ENCODE measurements around the gene CCDC59. TPM values are rescaled to one million over a fixed set of nuclear protein-coding genes. Genes with fewer than 3 reads are reported as not detected.

CCDC59 gene
- total RNA-seq, 4 donors from 2014 or later = 45.2 to 97.7 (median 66.1) TPM

DNA sequence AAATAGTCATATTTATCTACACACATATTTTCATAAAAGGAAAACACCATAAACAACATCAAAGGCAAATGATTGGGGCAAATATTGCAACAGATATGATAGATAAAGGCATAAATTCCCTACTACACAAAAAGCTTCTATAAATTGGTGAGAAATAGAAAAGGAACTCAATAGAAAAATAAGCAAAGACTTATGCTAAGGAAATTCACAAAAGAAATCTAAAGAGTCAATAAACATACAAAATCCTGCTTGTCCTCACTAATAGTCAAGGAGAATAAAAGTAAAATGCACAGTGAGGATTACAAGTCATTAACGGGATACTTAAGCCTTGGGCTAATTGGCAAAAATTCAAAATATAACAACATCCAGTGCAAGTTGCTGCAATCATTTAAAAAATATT lies 30.3 kb downstream of the CCDC59 start:
- intact Hi-C loops (cut with DNase I; ENCODE audit: low total_unique reads) = loop anchor here (10.0 kb wide), 1 partner anchor 673 kb away; no protein-coding TSS in a partner anchor
- 22 to 30% methylated on average over 1 of the region's 1 CpG for WGBS, 2 donors
- DNase-seq (ENCODE audit: low spot score in 2 of 2) = no peak
- TF ChIP-seq, protein P1, sequence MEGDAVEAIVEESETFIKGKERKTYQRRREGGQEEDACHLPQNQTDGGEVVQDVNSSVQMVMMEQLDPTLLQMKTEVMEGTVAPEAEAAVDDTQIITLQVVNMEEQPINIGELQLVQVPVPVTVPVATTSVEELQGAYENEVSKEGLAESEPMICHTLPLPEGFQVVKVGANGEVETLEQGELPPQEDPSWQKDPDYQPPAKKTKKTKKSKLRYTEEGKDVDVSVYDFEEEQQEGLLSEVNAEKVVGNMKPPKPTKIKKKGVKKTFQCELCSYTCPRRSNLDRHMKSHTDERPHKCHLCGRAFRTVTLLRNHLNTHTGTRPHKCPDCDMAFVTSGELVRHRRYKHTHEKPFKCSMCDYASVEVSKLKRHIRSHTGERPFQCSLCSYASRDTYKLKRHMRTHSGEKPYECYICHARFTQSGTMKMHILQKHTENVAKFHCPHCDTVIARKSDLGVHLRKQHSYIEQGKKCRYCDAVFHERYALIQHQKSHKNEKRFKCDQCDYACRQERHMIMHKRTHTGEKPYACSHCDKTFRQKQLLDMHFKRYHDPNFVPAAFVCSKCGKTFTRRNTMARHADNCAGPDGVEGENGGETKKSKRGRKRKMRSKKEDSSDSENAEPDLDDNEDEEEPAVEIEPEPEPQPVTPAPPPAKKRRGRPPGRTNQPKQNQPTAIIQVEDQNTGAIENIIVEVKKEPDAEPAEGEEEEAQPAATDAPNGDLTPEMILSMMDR (IDR thresholded peaks at IDR 0.05) = no peak
- H3K4me3 ChIP-seq (ENCODE audit: low read depth, poor library complexity, severe bottlenecking) = no peak overlapping the region

GRCh38 chr12:82326905-82327503 lies 31.2 kb downstream of the CCDC59 start:
- H3K4me3 ChIP-seq (ENCODE audit: low read depth, poor library complexity, severe bottlenecking) = no peak overlapping the region
- WGBS, 2 donors = 9 to 16% methylated on average over 1 of the region's 1 CpG
- intact Hi-C loops (cut with DNase I; ENCODE audit: low total_unique reads) = loop anchor here (10.0 kb wide), 1 partner anchor 672 kb away; no protein-coding TSS in a partner anchor
- DNase-seq (ENCODE audit: low spot score in 2 of 2) = no peak
- TF ChIP-seq, protein P1 (IDR thresholded peaks at IDR 0.05) = no peak
- no peak for TF ChIP-seq POLR2A (IDR thresholded peaks at IDR 0.05)

DNA sequence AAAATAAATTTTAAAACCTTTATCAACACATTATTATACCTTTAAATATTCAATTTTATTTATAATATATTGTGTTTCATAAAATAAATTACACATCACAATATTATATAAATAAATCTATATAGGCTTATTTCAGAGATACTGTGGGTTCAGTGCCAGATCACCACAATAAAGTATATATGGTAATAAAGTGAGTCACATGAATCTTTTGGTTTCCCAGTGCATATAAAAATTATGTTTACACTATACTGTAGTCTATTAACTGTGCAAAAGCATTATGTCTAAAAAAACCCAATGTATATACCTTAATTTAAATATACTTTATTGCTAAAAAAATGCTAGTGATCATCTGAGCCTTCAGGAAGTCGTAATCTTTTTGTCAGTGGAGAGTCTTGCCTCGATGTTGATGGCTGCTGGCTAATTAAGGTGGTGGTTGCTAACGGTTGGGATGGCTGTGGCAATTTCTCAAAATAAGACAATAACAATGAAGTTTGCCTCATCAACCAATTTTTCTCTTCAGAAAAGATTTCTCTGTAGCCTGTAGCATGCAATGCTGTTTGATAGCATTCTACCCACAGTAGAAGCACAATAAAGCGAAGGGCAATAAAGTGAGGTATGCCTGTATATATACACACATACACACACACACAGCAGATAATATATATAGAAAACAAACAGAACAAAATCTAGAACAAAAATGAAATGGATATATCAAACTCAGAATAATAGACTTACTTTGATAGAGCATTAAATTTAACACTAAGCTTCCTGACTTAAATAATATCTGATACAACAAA lies 32.4 kb downstream of the CCDC59 start:
- intact Hi-C loops (cut with DNase I; ENCODE audit: low total_unique reads) = loop anchor here (10.0 kb wide), 1 partner anchor 671 kb away; no protein-coding TSS in a partner anchor
- WGBS, 2 donors = 53 to 54% methylated on average over 4 of the region's 4 CpGs
- no peak for DNase-seq (ENCODE audit: low spot score in 2 of 2)
- TF ChIP-seq, protein P1 (IDR thresholded peaks at IDR 0.05) = no peak
- no peak for TF ChIP-seq POLR2A (IDR thresholded peaks at IDR 0.05)
- H3K4me3 ChIP-seq (ENCODE audit: low read depth, poor library complexity, severe bottlenecking) = no peak overlapping the region

- intact Hi-C loops (cut with DNase I; ENCODE audit: low total_unique reads) = no loop called here
Measured at GRCh38 chr12:82319276-82319675, 38.9 kb downstream of the CCDC59 start.

GRCh38 chr12:82314406-82314892 lies 43.7 kb downstream of the CCDC59 start:
- WGBS, 2 donors = 37 to 46% methylated on average over 8 of the region's 8 CpGs
- no peak for DNase-seq (ENCODE audit: low spot score in 2 of 2)
- no peak overlapping the region for H3K4me3 ChIP-seq (ENCODE audit: low read depth, poor library complexity, severe bottlenecking)
- intact Hi-C loops (cut with DNase I; ENCODE audit: low total_unique reads) = no loop called here
- no peak for TF ChIP-seq POLR2A (IDR thresholded peaks at IDR 0.05)

More at GRCh38 chr12:82319276-82319675, 38.9 kb downstream of the CCDC59 start:
- H3K4me3 ChIP-seq (ENCODE audit: low read depth, poor library complexity, severe bottlenecking) = no peak overlapping the region
- no peak for DNase-seq (ENCODE audit: low spot score in 2 of 2)
- TF ChIP-seq POLR2A (IDR thresholded peaks at IDR 0.05) = no peak
- TF ChIP-seq, protein P1 (IDR thresholded peaks at IDR 0.05) = no peak
- WGBS, 2 donors = 68 to 70% methylated on average over 1 of the region's 1 CpG

Other genes with a start within 250 kb of the CCDC59 start
- 10 to 100 TPM in 3 of 4 donors, 1 to 10 TPM in 1; 6.7 to 15.2 (median 13.5) TPM for gene METTL25, start 142 bp upstream of the CCDC59 start, total RNA-seq